ENCODE results near the gene MBTPS1. TPM values are rescaled to one million over a fixed set of nuclear protein-coding genes. Genes with fewer than 3 reads are reported as not detected.

The MBTPS1 gene
- polyA plus RNA-seq, 1 donor from 2014 or later = 66.9 TPM

GRCh38 chr16:84058211-84058610, 58.5 kb downstream of the MBTPS1 start:
- no peaks in the 10 kb centered on the region for H3K9me2 ChIP-seq (ENCODE audit: insufficient read depth, low read length)
- H3K9me3 ChIP-seq (ENCODE audit: low read length) = no peaks in the 10 kb centered on the region
- TF ChIP-seq EP300 (conservative IDR thresholded peaks at IDR 0.05; ENCODE audit: poor library complexity, severe bottlenecking) = no peak
- TF ChIP-seq TAF1 (IDR thresholded peaks at IDR 0.05; ENCODE audit: low read depth) = no peak
- no peak for TF ChIP-seq RAD21 (conservative IDR thresholded peaks at IDR 0.05)
- no peak for TF ChIP-seq SMC3 (conservative IDR thresholded peaks at IDR 0.05; ENCODE audit: poor library complexity)
- no peak for TF ChIP-seq POLR2AphosphoS5 (IDR thresholded peaks at IDR 0.05)
- TF ChIP-seq, protein P1, sequence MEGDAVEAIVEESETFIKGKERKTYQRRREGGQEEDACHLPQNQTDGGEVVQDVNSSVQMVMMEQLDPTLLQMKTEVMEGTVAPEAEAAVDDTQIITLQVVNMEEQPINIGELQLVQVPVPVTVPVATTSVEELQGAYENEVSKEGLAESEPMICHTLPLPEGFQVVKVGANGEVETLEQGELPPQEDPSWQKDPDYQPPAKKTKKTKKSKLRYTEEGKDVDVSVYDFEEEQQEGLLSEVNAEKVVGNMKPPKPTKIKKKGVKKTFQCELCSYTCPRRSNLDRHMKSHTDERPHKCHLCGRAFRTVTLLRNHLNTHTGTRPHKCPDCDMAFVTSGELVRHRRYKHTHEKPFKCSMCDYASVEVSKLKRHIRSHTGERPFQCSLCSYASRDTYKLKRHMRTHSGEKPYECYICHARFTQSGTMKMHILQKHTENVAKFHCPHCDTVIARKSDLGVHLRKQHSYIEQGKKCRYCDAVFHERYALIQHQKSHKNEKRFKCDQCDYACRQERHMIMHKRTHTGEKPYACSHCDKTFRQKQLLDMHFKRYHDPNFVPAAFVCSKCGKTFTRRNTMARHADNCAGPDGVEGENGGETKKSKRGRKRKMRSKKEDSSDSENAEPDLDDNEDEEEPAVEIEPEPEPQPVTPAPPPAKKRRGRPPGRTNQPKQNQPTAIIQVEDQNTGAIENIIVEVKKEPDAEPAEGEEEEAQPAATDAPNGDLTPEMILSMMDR (IDR thresholded peaks at IDR 0.05; ENCODE audit: poor library complexity, severe bottlenecking) = no peak
- no peak for TF ChIP-seq MXI1 (conservative IDR thresholded peaks at IDR 0.05; ENCODE audit: poor library complexity, severe bottlenecking)
- TF ChIP-seq, protein P2, sequence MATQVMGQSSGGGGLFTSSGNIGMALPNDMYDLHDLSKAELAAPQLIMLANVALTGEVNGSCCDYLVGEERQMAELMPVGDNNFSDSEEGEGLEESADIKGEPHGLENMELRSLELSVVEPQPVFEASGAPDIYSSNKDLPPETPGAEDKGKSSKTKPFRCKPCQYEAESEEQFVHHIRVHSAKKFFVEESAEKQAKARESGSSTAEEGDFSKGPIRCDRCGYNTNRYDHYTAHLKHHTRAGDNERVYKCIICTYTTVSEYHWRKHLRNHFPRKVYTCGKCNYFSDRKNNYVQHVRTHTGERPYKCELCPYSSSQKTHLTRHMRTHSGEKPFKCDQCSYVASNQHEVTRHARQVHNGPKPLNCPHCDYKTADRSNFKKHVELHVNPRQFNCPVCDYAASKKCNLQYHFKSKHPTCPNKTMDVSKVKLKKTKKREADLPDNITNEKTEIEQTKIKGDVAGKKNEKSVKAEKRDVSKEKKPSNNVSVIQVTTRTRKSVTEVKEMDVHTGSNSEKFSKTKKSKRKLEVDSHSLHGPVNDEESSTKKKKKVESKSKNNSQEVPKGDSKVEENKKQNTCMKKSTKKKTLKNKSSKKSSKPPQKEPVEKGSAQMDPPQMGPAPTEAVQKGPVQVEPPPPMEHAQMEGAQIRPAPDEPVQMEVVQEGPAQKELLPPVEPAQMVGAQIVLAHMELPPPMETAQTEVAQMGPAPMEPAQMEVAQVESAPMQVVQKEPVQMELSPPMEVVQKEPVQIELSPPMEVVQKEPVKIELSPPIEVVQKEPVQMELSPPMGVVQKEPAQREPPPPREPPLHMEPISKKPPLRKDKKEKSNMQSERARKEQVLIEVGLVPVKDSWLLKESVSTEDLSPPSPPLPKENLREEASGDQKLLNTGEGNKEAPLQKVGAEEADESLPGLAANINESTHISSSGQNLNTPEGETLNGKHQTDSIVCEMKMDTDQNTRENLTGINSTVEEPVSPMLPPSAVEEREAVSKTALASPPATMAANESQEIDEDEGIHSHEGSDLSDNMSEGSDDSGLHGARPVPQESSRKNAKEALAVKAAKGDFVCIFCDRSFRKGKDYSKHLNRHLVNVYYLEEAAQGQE (IDR thresholded peaks at IDR 0.05; ENCODE audit: borderline replicate concordance) = no peak
- H3F3A ChIP-seq (ENCODE audit: insufficient read depth, low read length, poor library complexity, severe bottlenecking) = no peaks in the 10 kb centered on the region
- peaks cover 23% of the 10 kb centered on the region for H3K36me3 ChIP-seq (ENCODE audit: insufficient read depth, low read length)
- no peaks in the 10 kb centered on the region for H3K27me3 ChIP-seq (ENCODE audit: insufficient read depth, low read depth, low read length)
- no peaks in the 10 kb centered on the region for H3K79me2 ChIP-seq (replicated peaks; ENCODE audit: insufficient read depth, low read length)
- no peak overlapping the region for H3K27ac ChIP-seq (ENCODE audit: low read length)
- no peak overlapping the region for H3K4me3 ChIP-seq (ENCODE audit: low read length)
- H3K9ac ChIP-seq (ENCODE audit: low read length) = no peak overlapping the region
- H3K4me2 ChIP-seq (ENCODE audit: low read length) = no peak overlapping the region
- H4K20me1 ChIP-seq (ENCODE audit: insufficient read depth) = no peaks in the 10 kb centered on the region
- H2AFZ ChIP-seq (ENCODE audit: low read depth, low read length) = no peak overlapping the region

- Histone ChIP-seq H4K20me1 (ENCODE audit: insufficient read depth) (no peaks in the 10 kb centered on the region), H3K9me3 (ENCODE audit: low read length) (no peaks in the 10 kb centered on the region), H2AFZ (ENCODE audit: low read depth, low read length) (no peak overlapping the region), H3K27ac (ENCODE audit: low read length) (no peak overlapping the region), H3K9me2 (ENCODE audit: insufficient read depth, low read length) (no peaks in the 10 kb centered on the region), H3K36me3 (ENCODE audit: insufficient read depth, low read length) (peaks cover 14% of the 10 kb centered on the region), H3K4me2 (ENCODE audit: low read length) (no peak overlapping the region), H3K4me3 (ENCODE audit: low read length) (no peak overlapping the region), H3K27me3 (ENCODE audit: insufficient read depth, low read depth, low read length) (no peaks in the 10 kb centered on the region), H3K9ac (ENCODE audit: low read length) (no peak overlapping the region), H3F3A (ENCODE audit: insufficient read depth, low read length, poor library complexity, severe bottlenecking) (no peaks in the 10 kb centered on the region), H3K79me2 (replicated peaks; ENCODE audit: insufficient read depth, low read length) (no peaks in the 10 kb centered on the region)
- TF ChIP-seq EP300 (conservative IDR thresholded peaks at IDR 0.05; ENCODE audit: poor library complexity, severe bottlenecking) (no peak), SMC3 (conservative IDR thresholded peaks at IDR 0.05; ENCODE audit: poor library complexity) (no peak), MXI1 (conservative IDR thresholded peaks at IDR 0.05; ENCODE audit: poor library complexity, severe bottlenecking) (no peak), EZH2 (IDR thresholded peaks at IDR 0.05; ENCODE audit: borderline replicate concordance, insufficient read depth, low read length, poor library complexity, severe bottlenecking) (no peak), TAF1 (IDR thresholded peaks at IDR 0.05; ENCODE audit: low read depth) (no peak), RAD21 (conservative IDR thresholded peaks at IDR 0.05) (no peak), POLR2AphosphoS5 (IDR thresholded peaks at IDR 0.05) (no peak)
- TF ChIP-seq, protein P2 (IDR thresholded peaks at IDR 0.05; ENCODE audit: borderline replicate concordance) = no peak
- TF ChIP-seq, protein P1 (IDR thresholded peaks at IDR 0.05; ENCODE audit: poor library complexity, severe bottlenecking) = no peak
Measured at GRCh38 chr16:84056933-84057332, 59.8 kb downstream of the MBTPS1 start.

All from neural cell (in vitro differentiated cells).